GM12873 (cell line): ENCODE data around the gene AOPEP.
A peak's percentile ranks its signal among the peaks of the same experiment; 100 is the strongest.

Source experiments
- TF ChIP-seq, protein P1 (sequence below): IDR thresholded peaks from 2 replicates; pipeline ENCODE4 v1.5.1; 2012; ENCODE audit warnings: low read depth, mild to moderate bottlenecking, moderate library complexity, low read length, control low read depth; ENCODE audit not compliant: insufficient read depth; ENCODE audit errors: missing control alignments

Gene AOPEP

DNA sequence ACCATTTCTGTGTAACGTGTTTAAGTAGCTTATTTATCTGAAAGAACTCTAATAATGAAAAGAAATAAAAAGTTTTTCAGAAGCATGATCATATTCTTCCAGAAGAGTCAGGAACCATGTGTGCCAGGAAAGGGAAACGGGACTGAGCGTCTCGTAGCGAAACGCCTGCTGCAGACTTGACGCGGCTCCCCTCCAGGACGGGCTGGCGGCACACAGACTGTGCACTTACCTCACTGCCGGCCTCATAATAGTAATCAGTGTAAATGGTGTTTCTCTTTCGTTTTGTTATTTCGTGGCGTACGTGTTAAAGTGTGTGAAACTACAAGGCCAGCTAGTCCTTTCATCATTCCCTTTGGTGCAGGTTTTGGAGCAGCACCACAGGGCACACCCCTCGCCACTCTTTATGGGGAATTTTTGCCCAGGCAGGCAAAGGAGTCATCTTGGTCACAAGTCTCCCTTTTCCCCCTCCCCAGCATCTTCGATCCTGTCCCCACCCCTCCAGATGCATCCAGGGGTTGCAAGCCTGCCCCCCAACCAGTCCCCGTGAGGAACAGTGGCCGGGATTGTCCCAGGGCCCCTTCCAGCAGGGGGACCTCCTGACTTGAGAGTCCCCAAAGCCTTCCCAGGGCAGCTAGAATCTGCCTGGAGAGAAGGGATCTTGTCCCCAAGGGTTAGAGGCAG, 357.9 kb downstream of the AOPEP start:
- TF ChIP-seq, protein P1, sequence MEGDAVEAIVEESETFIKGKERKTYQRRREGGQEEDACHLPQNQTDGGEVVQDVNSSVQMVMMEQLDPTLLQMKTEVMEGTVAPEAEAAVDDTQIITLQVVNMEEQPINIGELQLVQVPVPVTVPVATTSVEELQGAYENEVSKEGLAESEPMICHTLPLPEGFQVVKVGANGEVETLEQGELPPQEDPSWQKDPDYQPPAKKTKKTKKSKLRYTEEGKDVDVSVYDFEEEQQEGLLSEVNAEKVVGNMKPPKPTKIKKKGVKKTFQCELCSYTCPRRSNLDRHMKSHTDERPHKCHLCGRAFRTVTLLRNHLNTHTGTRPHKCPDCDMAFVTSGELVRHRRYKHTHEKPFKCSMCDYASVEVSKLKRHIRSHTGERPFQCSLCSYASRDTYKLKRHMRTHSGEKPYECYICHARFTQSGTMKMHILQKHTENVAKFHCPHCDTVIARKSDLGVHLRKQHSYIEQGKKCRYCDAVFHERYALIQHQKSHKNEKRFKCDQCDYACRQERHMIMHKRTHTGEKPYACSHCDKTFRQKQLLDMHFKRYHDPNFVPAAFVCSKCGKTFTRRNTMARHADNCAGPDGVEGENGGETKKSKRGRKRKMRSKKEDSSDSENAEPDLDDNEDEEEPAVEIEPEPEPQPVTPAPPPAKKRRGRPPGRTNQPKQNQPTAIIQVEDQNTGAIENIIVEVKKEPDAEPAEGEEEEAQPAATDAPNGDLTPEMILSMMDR = no peak

- TF ChIP-seq, protein P1 = no peak
Measured at GRCh38 chr9:95085036-95085770, 358.7 kb downstream of the AOPEP start.

DNA sequence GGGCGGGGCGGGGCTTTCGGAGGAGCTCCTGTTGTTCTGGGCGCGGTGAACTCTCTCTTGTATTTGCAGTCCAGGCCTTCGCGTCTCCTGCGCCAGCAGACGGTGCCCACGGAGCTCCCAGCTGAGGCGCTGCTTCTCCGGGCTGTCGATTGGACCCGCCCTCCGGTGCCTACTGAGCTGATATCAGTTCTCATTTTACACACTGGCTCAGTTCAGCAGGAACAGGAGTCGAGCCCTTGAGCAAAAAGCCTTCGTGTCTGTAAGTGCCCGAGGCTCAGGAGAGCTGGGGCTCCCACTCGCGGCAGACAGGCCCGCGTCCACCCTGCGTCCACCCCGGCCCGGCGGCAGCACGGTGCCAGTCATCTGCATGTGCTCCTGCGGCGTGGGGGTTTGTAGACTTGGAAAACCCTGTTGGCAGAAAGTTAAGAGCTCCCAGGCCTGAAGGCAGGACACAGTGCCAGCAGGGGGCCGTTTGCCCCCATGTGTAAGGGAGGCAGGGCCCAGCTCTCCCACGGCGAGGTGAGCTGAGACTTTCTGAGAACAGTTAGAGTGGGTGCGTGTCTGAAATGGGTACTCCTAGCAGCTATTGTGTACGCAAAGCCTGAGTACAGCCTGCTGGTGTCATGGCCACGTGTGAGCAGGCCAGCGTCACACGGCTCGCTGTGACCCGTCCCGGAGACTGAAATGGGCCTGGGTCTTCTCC, 359.5 kb downstream of the AOPEP start:
- TF ChIP-seq, protein P1 = no peak

DNA sequence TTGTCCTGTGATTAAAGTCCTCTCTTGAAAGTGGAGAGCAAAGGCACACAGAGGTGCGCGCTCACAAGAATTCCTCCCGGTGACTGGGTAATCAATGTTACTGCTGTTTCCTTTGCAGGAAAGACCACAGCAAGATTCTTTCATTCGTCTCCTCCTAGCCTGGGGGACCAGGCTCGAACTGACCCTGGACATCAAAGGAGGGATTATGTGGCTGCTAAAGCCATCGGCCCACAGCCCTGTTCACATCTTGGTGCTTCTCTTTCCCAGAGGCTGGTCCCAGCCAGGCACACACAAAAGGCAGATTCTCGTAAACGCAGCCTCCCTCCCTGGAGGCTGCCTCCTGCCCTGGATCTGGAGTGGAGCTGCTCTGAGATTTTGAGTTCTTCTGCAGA, 360.1 kb downstream of the AOPEP start:
- TF ChIP-seq, protein P1 = no peak

DNA sequence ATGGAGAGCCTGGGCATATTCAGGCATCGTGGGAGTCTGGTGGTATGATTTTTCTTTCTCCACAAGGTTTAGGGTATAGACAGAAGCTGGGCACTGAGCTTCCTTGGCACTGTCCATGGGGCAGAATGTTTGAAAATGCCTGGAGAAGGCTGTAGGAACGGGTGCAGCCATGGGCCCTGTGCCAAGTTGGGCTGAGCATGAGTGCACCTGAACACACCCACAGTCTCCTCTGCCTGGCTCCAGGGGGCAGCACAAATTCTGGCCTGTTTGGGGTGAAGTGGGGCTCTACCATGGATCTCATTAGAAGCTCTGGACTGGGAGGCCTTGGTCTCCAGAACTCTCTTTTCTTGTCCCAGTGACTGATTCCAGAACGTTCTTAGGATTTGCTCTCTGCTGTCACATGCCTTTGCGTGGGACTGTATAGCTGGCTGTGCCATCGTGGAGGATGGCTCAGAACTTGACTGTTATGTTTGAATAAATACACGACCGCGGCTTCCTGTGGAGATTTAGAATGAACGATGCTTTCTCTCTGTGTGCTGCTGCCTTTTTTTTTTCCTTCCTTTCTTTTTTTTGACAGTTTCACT, 361.3 kb downstream of the AOPEP start:
- TF ChIP-seq, protein P1 = peak; percentile 36

DNA sequence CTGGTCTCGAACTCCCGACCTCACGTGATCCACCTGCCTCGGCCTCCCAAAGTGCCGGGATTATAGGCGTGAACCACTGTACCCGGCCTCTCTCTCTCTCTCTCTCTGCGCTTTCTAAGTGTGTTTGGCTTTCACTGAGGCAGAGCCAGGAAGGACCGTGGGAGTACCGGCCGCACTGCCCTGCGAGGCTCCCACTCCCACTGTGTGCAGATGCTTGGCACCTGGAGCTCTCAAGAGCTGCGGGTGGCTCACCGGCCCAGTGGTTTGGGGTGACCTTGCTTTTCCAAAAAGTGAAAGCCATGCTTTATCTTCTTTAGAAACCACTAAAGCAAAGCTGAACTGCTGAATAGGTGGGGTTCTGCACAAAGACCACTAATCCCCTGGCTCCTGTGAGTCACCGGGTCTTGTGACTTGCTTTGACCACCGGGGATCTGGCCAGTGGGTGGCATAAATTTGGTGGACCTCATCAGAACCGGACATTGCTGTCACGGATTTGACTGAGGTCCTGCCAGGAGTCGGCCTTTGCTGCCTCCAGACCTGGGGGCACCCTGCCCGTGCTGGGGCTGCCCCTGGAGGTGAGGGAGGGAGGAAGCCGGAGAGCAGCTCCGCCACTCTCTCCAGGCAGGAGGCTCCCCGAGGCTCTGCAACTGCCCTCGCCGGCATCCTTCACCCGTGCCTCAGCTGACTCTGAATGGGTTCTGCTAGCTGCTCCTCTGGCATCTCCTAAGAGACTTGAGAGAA, 362.1 kb downstream of the AOPEP start:
- TF ChIP-seq, protein P1 = no peak
